GM06990 (cell line): ENCODE results near the gene ATP2B2.

Experiments
- DNase-seq: peaks from one replicate; pipeline ENCODE4 v3.0.0-alpha.2; 2011; ENCODE audit not compliant: insufficient read length; ENCODE audit errors: extremely low read depth
- H3K27me3 ChIP-seq: replicated peaks from 2 replicates; pipeline ENCODE4 v1.6.0; 2011; ENCODE audit warnings: low read length; ENCODE audit not compliant: control insufficient read depth, insufficient read depth
- H3K36me3 ChIP-seq: 2 replicates; pipeline ENCODE4 v1.5.1; 2011; ENCODE audit warnings: low read length; ENCODE audit not compliant: control insufficient read depth, insufficient read depth
- H3K4me3 ChIP-seq: replicated peaks from 2 replicates; pipeline ENCODE4 v1.5.1; 2011; ENCODE audit warnings: low read depth, mild to moderate bottlenecking, control low read depth, low read length
- CTCF ChIP-seq: IDR thresholded peaks from 2 replicates; pipeline ENCODE4 v1.5.1; 2011; ENCODE audit warnings: low read length, control low read depth, mild to moderate bottlenecking, inconsistent platforms; ENCODE audit not compliant: insufficient read depth, poor library complexity, severe bottlenecking

The ATP2B2 gene

GRCh38 chr3:10435850-10436249 is 69.5 kb downstream of the ATP2B2 start:
- H3K27me3 ChIP-seq = no peaks in the 10 kb centered on the region
- no peaks in the 10 kb centered on the region for H3K36me3 ChIP-seq
- H3K4me3 ChIP-seq = no peak overlapping the region
- DNase-seq = no peak
- TF ChIP-seq CTCF = no peak

- Histone ChIP-seq H3K27me3 (no peaks in the 10 kb centered on the region), H3K36me3 (no peaks in the 10 kb centered on the region), H3K4me3 (no peak overlapping the region)
- TF ChIP-seq CTCF = no peak
- no peak for DNase-seq
These were observed 70.4 kb downstream of the ATP2B2 start for GRCh38 chr3:10434938-10435336.

- Histone ChIP-seq H3K4me3 (no peak overlapping the region), H3K36me3 (no peaks in the 10 kb centered on the region), H3K27me3 (no peaks in the 10 kb centered on the region)
- no peak for TF ChIP-seq CTCF
- no peak for DNase-seq
These were observed 71.0 kb downstream of the ATP2B2 start for GRCh38 chr3:10434144-10434937.

DNA sequence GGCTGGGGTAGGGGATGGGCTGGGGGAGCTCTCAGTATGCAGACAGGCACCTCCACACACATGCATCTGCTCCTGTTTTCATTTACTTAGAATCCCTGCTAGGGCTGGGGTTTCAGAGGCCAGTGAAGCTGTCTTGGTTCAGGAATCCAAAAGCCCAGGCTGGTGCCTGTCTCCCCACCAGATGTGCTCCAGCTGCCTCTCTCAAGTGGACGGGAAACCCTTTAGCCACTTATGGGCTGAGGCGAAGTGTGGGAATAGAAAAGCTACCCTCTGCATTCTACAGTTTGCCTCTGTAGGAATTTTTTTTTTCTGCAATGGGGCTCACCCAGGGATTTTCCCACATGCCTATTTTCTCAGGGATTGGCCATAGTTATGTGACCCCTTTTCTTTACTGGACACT is 72.5 kb downstream of the ATP2B2 start:
- TF ChIP-seq CTCF = no peak
- DNase-seq = no peak
- no peak overlapping the region for H3K4me3 ChIP-seq

DNA sequence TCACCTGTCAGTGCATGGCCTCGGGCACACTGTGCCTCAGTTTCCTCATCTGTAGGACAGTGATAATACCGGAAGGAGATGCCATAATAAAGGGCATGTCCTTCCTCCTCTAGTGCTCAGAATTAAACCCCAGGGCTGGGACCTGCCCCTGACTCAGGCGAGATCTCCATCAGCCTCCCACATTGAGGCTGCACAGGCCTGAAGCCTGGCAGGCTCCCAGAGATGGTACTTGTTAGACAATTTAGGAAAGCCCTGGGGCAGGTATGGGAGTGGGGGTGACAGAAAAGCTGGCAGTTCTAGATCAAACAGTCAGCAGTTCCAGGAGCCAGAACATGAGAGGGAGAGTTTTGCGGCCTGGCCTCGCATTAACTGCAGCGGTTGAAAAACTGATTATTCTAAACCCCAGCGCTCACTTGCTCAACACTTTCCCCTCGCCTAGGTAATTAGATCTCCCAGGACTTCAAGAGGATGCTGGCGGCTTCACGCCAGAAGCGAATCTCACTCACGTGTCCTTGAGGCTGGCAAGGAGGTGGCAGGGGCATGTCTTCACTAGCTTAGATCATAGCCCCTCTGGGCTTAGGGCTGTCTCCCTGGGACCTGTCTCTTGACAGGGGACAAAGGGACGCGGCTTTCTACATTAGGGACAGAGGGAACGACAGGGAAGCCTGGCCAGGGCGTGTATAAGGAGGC is 73.1 kb downstream of the ATP2B2 start:
- no peaks in the 10 kb centered on the region for H3K27me3 ChIP-seq
- no peaks in the 10 kb centered on the region for H3K36me3 ChIP-seq
- no peak for DNase-seq
- TF ChIP-seq CTCF = no peak
- H3K4me3 ChIP-seq = no peak overlapping the region

More for the DNA sequence above, 72.5 kb downstream of the ATP2B2 start:
- no peaks in the 10 kb centered on the region for H3K36me3 ChIP-seq
- H3K27me3 ChIP-seq = no peaks in the 10 kb centered on the region
